Measurements from ENCODE around the gene PTPRN2.

PTPRN2 gene

DNA sequence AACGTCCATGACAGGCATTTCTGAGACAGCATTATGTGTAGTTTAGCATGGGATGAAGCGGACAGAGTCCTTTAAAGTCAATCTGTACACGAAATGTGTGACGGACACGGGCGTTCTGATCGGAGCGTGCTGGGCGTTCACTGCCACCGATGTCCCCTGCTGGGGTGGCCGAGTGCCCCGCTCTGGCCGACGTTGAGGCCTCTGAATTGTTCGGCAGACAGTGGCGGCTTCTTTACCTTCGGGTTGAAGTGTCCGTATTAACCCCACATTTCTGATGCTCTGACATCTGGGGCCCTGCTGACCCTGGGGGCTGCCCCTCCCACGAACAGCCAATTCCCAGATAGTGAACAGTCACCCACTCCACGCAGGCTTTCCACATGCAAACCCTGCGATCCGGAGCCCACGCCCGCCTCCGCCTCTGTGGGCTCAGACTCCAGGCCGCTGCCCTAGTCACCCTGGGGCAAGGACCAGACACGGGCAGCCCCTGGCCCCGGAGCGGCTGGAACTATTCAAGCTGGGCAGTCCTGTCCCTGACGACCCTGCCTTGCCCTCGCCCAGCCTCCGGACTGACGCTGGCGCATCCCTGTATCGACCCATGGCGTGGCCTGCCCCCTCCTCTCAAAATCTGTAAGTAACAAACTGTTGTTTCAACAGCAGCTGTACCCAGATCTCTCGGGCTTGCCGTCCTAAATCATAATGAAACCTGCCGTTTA is 445.7 kb downstream of the PTPRN2 start:
- no peak for DNase-seq

DNA sequence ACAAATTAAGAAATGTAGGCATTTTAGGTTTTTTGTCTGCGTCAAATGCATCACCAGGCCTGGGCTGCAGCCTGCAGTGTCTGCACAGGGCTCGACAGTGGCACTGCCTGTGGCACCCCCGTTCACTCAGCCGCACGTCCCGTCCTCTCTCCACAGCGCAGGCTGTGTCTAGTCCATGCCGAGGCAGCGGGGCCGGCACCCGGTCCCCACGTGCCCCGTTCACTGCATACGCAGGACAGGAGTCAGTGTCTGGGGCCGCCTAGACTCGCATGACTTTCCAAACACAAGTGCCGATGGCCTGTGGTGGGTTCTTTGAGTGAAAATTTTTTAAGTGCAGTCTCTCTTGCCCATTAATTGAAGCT is 446.4 kb downstream of the PTPRN2 start:
- DNase-seq, result no peak

DNA sequence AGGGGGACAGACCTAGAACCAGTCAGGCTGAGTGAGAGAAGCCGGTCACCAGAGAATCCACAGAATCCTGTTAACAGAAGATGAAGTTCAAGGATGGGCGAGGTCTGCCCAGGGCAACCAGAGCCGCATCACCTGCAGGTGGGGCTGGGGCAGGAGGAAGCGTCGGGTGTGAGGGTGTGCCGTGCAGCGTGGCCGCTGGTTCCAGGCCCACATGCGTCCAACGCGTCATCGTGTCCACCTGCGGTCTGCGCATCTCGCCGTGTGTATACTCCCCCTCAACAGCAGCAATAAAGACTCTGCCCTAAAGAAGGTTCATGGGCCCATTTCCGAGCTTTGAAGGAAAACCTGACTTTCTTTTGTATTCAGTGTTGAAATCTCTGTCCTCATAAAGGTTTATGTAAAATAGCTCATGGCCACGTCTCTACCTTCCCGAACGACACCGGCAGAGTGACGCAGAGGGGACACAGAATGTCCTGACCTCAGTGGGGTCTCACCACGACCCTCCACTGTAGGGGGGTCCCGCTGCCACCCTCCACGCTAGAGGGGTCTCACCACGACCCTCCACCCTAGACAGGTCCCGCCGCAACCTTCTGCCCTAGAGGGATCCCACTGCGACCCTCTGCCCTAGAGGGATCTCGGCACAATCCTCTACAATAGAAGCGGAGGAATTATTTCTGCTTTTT is 446.9 kb downstream of the PTPRN2 start:
- no peak for DNase-seq

DNA sequence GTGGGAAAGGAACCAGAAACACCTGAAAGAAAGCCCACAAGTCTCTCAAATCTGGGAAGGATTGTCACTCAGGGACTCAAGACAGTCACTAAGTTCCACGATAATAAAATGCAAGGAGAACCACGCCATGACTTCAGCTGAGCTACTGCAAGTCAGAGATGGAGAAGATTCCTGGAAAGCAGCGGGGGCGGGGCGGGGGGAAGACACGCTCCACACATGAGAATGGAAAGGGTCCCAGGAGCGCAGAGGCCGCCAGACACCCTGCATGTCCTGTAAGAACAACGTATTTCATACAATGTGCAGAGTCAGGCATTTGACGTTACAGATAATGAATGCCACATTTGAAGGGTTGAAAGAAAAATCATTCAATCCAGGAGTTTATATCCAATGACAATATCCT is 448.1 kb downstream of the PTPRN2 start:
- DNase-seq, result no peak

DNA sequence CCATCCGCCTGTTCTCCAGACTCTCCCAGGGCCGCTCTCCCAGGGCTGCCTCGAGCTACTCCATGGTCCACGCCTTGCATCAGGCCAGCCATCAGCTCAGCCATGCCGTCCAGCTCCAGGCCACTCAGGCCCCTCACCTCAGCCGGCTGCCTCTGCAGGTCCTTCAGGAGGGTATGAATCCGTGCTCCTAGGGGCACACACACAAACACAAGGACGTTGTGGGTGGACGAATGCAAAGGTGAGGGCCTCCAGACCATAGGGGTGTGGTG is 449.4 kb downstream of the PTPRN2 start:
- no peak for DNase-seq

DNA sequence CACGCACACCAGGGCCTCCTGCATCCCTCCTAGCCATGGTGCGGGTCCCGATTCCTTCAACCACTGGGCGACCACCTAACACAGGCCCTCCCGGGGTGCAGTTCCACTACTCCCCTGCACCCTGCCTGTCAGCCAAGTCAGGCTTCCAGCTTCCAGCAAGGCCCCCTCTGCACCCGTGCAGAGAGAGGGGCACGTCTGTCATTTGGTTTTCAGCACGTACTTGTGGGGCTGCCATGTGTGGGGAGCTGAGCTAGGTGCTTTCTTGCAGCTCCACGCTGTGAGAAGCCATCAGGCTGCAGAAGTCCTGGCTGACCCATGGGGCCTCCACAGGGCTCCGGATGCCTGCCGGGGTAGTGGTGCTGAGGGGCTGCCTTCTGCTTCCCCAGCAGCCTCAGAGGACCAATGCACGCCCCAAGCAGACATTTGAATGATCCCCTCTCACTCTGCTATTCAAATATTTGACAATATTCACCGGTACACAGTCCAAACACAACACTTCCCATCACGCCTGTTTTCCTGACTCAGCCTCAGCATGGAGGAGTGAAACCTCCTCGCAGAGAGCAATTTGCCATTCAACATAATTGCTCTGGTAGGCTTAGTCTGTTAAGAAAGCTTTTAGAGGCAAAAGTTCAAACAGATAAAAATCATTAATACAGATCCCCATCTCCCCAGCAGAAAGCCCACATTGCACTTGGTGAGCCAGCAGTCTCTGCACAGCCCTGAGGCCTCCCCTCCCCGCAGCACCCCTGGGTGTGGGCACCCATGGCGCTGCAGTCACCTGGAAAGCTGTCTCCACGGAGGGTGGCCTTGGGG is 449.9 kb downstream of the PTPRN2 start:
- DNase-seq, result no peak

DNA sequence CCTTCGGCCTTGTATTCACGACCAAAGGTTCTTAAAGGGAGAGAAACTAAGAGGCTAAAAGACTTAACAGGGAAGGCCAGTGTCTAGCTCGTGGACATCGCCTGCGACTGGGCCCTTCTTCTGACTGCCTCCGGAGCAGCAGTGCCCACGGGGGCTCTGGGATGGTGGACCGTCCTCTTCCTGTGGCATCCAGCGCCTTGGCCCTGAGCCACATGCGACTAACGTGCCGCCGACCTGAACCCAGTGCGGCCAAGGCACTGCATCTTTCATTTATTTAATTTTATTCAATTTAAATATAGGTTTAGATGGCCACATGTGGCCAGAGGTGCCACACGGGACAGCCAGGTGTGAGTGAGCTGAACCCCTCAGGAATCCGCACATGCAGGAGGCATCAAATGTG is 451.7 kb downstream of the PTPRN2 start:
- DNase-seq, result no peak

DNA sequence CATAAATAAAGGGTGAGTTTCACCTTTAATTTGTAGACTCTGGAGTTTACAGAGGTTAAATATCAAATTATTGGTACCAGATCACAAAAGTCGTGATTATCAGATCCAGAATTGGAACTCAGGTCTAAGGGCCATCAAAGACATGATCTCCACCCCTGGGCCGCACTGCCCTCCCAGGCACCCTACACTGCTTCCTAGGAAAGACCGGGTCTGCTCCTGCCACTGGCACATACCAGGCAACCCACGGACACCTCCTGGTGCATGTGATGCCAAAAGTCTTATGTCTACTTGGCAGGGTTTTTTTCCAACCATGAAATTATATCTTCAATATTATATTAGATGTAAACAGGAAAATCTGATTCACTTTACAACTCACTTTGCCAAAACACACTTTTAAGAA is 452.8 kb downstream of the PTPRN2 start:
- DNase-seq, result no peak

DNA sequence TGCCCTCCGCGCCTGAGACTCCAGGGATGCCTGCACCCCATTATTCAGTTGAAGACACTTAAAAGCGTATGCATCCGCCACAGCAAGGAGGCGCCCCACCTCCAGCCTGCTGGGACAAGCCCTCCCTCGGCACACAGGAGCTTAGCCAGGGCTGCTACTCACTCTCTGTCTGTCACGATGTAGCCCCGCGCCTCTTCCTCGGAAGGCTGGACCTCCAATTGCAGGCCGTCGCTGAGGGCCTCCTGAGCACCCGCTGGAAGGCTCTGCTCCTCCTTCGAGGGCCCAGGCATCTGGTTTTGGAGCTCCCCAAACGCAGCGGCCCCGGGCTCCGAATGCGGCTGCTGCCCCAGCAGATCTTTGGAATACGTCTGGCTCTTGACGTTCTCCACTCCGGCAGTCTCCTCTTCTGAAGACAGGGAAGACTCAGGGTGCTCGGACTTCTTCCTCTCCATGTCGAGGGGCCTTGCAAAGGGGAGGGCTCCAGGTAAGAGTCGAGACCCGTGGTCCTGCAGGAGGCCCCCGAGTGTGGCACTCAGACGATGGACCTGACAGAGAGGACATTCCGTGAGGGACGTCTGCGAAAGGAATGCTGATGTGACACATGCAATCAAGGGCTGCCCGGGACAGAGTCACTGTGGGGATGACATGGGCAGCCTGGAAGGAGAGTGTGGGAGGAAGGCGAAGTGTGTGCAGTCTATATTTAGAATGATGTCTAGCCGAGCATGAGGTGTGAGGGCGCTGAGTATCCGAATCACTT is 453.9 kb downstream of the PTPRN2 start:
- DNase-seq, result no peak

DNA sequence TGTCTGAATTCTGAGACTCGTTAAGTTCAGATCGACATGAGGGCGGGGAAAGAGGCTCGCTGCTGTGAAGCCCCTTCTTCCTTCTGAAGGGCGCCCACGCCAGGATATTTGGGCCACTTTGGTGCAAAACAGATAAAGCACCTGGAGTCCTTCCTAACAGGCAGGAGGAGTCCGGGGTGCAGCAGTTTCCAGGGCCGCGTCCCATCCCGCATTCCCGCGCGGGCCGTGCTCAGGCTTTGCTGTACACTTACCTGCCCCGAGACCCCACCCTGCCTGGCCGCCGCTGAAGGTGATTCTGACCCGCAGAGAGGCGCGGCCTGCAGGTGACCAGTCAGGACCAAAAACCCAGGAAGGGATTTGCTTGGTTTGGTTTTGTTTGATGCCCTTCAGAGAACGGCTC is 454.6 kb downstream of the PTPRN2 start:
- no peak for DNase-seq

DNA sequence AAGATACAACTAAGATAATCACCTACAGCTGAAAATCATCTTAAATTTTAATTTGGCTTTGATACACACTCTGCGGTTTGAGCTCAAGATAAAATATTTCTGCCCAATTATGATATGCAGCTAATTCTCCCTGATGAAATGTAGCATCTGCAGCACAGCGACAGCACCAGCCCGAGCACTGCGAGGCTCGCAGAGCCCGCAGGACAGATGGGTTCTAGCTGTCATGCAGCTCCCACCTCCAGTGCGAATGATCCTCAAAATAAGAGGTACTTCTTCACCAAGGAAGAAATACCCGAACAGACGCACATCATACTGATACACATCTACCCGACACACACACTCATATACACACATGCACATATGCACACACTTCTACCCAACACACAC is 457.6 kb downstream of the PTPRN2 start:
- no peak for DNase-seq

DNA sequence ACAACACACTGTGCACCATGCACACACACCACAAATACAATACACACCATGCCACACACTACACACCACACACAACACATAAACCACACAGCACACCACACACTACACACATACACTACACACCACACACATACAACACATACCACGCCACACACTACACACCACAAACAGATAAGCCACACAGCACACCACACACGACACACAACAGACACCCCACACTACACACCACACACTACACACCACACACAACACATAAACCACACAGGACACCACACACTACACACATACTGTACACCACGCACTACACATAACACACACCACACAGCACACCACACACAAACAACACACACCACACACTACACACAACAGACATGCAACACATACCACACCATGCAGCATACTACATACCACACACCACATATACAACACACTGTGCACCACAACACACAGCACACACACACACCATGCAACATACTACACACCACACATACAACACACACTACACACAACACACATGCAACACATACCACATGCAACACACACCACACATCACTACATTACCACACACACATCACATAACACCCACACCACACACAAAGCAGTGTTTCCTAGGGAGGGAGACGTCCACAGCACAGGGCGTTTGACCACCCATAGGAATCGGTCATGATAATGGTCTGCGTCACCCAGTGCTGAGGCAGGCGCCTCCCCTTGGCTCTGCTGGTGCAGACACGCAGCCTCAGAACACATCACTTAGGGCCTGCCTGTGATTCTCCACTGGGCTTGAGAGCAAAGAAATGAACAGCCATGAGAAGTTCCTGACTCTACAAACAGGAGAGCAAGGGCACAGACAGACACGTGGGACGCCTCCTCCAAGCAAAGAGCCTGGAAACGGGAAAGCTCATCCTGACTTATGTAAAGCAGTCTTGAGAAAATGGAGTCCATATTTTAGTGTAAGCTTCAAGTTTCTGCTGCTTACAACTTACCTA is 458.3 kb downstream of the PTPRN2 start:
- no peak for DNase-seq

DNA sequence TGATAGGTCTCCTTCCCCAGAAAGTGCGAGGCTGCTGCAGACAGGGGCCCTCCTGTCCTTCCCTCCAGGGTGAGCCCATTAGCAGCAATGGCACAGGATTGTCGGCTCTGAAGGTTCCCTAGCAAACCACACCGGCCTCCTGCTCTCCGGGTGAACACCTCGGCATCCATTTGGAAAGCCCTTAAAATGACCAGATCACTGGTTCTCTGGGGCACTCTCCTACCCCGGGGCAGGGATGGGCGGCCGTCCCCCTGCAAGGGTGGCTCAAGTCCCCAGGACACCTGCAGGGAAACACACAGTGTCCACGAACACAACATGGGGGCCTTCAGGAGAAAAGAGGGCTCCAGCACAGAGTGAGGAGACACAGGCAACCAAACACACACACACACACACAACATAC is 459.1 kb downstream of the PTPRN2 start:
- no peak for DNase-seq

DNA sequence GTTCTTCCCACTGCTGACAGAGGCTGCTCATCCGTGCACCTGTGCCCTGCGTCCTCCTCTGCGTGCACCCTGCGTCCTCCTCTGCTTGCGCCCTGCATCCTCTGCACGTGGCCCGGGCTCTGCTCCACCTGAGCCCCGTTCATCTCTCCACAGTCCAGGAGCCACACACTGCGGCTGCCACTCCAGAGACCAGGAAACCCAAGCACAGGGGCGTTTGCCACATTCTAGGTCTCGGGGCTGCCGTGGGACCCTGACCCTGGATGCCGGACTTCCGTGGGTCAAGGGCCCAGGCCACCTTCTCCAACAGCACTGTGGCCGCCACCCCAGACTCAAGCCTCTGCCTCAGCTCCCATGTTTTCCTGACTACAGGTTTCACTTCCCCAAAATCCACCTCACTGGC is 460.4 kb downstream of the PTPRN2 start:
- DNase-seq, result no peak

DNA sequence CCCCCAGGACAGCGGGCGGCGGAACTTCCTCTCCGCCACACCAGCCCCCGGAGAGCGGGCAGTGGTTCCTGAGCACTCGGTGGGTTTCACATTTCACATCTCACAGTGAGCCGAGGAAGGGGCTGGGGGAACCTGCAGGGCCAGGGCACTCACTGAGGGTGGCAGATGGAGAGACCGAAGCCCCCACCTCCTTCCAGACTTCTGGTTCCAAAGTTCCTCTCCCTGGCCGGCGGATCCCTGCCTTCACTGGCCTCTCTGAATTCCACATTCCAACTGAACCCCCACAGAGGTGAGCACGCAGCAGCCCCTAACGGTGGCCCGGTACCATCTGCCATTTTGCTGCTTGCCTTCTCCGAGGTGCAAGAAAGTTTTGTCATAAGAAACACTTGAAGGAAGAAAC is 461.0 kb downstream of the PTPRN2 start:
- DNase-seq, result no peak

DNA sequence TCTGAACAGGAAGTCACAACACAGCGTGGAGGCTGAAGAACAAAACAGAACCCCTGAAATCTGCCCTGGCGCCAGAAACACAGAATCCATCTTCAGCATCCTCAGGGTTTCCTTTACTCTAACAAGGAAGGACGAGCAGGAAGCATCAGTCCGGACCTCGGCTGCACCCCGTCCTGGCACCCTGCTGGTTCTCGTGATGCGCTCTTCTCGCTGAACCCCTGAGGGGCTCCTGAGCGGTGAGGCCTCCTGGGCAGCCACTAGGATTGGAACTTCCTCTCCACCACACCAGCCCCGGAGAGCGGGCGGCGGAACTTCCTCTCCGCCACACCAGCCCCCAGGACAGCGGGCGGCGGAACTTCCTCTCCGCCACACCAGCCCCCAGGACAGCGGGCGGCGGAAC is 461.9 kb downstream of the PTPRN2 start:
- no peak for DNase-seq

DNA sequence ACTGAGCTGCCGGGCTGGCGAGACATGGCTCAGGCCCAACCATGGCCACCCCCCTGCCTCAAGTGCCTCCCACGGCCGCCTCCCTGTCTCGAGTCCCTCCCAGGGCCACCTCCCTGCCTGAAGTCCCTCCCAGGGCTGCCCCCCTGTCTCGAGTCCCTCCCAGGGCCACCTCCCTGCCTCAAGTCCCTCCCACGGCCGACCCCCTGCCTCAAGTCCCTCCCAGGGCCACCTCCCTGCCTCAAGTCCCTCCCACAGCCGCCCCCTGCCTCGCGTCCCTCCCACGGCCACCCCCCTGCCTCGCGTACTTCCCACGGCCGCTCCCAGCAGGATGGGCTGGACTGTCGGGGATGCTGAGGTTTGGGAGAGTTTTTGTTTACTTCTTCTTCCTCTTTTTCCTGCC is 462.5 kb downstream of the PTPRN2 start:
- no peak for DNase-seq

DNA sequence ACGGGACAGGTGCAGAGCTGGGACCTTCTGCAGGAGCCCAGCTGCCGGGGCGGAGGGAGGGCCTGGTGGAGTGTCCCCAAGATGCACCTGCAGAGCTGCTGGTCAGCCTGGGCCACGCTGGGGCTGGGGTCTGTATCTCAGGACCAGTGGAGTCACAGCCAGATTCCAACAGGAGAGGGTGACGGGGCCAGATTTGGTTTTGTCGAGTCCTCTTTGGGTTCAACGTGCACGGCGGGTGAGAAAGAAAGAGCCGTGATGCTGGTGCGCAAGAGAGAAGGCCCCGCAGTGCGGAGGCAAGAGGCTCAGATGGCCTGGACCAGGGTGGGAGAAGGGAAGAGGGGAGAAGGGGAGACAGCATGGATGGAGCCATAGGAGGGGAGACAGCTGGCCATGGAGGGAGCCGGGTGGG is 462.9 kb downstream of the PTPRN2 start:
- no peak for DNase-seq

DNA sequence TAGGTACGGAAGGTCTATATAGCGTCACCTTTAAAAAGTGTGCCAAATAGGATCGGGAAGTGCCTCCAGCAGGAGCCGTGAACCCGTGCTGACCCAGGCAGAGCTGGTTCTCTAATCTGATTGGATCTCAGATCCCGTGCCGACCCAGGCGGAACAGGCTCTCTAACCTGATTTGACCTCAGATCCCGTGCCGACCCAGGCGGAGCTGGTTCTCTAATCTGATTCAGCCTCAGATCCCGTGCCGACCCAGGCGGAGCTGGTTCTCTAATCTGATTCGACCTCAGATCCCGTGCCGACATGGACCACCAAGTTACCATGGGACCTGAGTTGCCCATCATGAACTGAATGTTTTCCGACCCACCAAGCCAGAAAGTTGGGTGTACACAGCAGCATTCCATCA is 463.9 kb downstream of the PTPRN2 start:
- DNase-seq, result no peak

DNA sequence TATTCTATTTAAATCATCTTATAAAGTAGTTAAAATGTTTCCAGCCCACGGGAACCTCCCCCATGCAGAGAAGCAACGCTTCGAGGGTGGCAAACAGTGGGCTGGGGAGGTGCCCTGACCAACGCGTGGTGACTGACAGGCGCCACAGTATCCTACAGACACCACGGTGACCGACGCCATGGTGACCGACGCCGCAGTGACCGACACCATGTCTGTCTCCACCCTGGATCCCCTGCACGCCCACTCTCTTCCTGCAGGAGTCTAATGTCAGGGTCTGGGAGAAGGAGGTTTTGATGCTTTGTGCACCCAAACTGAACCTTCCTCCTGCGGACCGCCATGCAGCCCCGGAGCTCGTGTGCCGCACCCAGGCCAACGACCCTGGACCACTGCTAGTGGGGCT is 464.4 kb downstream of the PTPRN2 start:
- DNase-seq, result no peak

DNA sequence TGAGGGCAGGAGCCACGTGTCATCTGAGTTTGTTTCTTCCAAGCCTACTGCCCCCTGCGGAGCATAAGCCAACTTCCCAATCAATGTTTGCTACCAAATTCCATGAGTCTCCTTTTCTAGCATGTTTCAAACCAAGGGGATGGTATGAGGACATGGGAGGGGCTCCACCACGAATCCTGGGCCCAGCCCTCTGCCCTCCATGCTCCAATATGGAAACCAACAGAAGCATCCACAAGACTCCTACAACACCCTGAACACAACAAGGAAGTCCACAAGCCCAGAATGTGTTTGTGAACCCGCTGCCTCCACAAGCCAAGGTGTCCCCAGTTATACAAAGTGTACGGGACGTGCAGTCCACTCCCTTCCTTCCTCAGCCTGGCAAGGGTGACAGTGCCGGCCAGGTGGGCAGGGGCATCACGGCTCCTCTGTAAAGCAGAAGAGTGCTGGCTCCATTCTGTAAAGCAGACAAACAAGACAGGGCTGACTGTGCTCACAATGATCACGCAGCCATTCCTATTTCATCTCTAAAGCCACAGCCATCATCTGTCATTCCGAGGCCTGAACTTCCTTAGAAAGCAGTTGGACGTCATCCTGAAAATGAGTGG is 466.1 kb downstream of the PTPRN2 start:
- no peak for DNase-seq

DNA sequence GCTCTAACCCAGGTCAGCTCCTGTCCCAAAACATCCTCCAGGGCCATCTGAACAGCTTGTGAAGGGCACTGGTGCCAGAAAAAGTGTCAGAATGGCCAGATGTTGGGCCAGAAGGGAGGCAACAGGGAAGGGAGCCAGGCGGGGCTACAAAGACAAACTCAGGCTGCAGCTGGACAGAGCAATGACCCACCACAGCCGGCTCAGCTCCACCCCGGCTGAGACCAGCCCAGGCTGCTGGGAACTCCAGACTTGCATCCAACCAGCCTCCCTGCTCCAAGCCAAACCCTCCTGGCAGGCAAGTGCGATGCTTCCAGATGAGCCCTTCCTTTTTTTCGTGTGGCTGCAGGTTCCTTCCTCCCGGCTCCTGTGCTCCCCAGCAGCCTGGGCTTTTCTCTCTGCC is 466.9 kb downstream of the PTPRN2 start:
- DNase-seq, result no peak

Data from stimulated activated CD4-positive, alpha-beta T cell treated with anti-CD3 and anti-CD28 coated beads, Interleukin-4, amount 100 ng/mL, for 1 hour (primary cell).